Effector CD4-positive, alpha-beta T cell (primary cell): ENCODE results near the gene PABPC1L.

Experiments
- DNase-seq: peaks from one replicate; pipeline ENCODE4 v3.0.0-alpha.2; 2020

Gene PABPC1L

GRCh38 chr20:44945261-44945660 lies 35.4 kb downstream of the PABPC1L start:
- no peak for DNase-seq

- DNase-seq, result no peak
Observed at GRCh38 chr20:44946271-44946852, 36.5 kb downstream of the PABPC1L start.

- DNase-seq, result no peak
Observed at GRCh38 chr20:44948107-44948506, 38.2 kb downstream of the PABPC1L start.

GRCh38 chr20:44948513-44948912 lies 38.7 kb downstream of the PABPC1L start:
- DNase-seq, result no peak

GRCh38 chr20:44950368-44950767 lies 40.5 kb downstream of the PABPC1L start:
- DNase-seq, result no peak

- no peak for DNase-seq
Observed at GRCh38 chr20:44952731-44953130, 42.9 kb downstream of the PABPC1L start.

- no peak for DNase-seq
Observed at GRCh38 chr20:44954211-44954610, 44.4 kb downstream of the PABPC1L start.

- no peak for DNase-seq
Observed at GRCh38 chr20:44955270-44955669, 45.4 kb downstream of the PABPC1L start.

GRCh38 chr20:44956410-44956809 lies 46.5 kb downstream of the PABPC1L start:
- DNase-seq, result no peak

- no peak for DNase-seq
Observed at GRCh38 chr20:44958276-44958675, 48.4 kb downstream of the PABPC1L start.

GRCh38 chr20:44959082-44959637 lies 49.3 kb downstream of the PABPC1L start:
- no peak for DNase-seq

- peak; percentile 53 for DNase-seq
Observed at GRCh38 chr20:44959638-44960102, 49.8 kb downstream of the PABPC1L start.

- DNase-seq, result peak; percentile 93
Observed at GRCh38 chr20:44960103-44960852, 50.4 kb downstream of the PABPC1L start, which contains the start of gene TOMM34. TOMM34 (minus strand) TSS chr20:44960397; CDS start chr20:44960333, 64 bp downstream.

- DNase-seq, result no peak
Observed at GRCh38 chr20:44961011-44961869, 51.4 kb downstream of the PABPC1L start.

- DNase-seq, result no peak
Observed at GRCh38 chr20:44961870-44962267, 52.0 kb downstream of the PABPC1L start.

GRCh38 chr20:44962483-44962882 lies 52.6 kb downstream of the PABPC1L start:
- no peak for DNase-seq

- DNase-seq, result no peak
Observed at GRCh38 chr20:44963325-44964215, 53.7 kb downstream of the PABPC1L start.

GRCh38 chr20:44965651-44966029 lies 55.8 kb downstream of the PABPC1L start:
- no peak for DNase-seq

GRCh38 chr20:44966030-44966961 lies 56.4 kb downstream of the PABPC1L start, which contains the start of gene STK4:
STK4 (plus strand) TSS chr20:44966512; CDS start chr20:44966569, 57 bp downstream.
- peak; percentile 95 for DNase-seq

- DNase-seq, result peak; percentile 30
Observed at GRCh38 chr20:44967207-44967807, 57.4 kb downstream of the PABPC1L start.
